H1 (cell line): Measurements from ENCODE around the gene PAQR8. TPM values are rescaled to one million over a fixed set of nuclear protein-coding genes. Genes with fewer than 3 reads are reported as not detected.

Experiments
- polyA plus RNA-seq, 7 experiments: library from polyadenylated mRNA; depleted of rRNA in 3 of 7; stranded (reverse) in 5 of 7; unstranded in 2 of 7; fragments of >200 nt in 5 of 7; fragments of 200-250 nt in 2 of 7; gene quantifications; 1 replicate in 5 of 7; 2 replicates in 1 of 7; 4 replicates in 1 of 7; pipeline versions ENCODE4 v1.2.1 to v1.2.3, GENCODE V29; 2011 to 2013; ENCODE audit warnings: missing spikeins in 2 of 7, mixed read lengths in 2 of 7
- total RNA-seq: library from RNA; stranded (reverse); fragmentation: NEBNext Ultra II Directional; extraction: Animal tissue kit (Norgen Biotek cat#: 25700); gene quantifications from 2 replicates; pipeline ENCODE4 v1.2.1, GENCODE V29; 2021
- TF ChIP-seq, protein P1 (sequence below): fragments of 300-600 bp; sonication (generic); IDR thresholded peaks from 2 replicates; pipeline ENCODE4 v1.7.1; 2012; ENCODE audit warnings: low read length, moderate library complexity, mild to moderate bottlenecking, inconsistent platforms; ENCODE audit not compliant: insufficient replicate concordance

Gene PAQR8
- total and polyA plus RNA-seq, 2 of the 8 experiments (the other 6 are each of a cell fraction or from before 2014, with no cell fraction given): 7.6 to 9.6 TPM

DNA sequence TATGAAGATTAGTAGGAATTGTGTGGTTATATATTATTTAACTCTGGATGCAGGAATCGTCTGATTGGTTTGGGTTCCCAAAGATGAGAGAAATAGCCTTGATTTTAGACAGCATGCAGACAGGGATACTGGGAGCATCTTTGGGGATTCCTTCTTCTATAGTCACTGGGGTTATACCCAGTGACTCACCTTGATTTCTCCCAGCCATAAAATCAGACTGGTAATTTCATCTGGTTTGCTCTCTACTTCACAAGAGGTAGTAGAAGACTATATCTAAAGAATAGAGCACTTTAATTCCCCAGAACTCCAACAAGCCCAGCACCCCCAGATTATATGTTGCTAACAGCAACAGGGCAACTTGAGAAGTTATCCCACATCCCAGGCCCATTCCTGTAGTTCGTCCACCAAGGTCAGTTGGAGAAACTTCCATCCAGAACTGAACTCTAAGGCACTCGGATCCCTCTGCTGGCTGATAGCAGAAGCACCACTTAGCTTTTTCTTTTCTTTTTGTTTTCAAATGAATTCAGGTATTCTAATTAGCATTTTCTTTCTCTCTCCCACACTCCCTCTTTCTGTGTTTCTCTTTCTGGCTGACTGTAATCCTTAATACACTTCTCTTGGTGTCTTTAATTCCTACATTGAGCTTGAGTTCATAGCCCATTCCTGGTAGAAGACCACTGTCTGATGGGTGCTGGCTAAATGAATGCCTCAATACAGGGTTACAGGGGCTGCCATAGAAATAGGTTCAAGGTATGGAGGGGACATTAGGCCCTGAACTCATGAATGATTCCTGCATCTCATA, 37.8 kb downstream of the PAQR8 start (continued):
- TF ChIP-seq, protein P1, sequence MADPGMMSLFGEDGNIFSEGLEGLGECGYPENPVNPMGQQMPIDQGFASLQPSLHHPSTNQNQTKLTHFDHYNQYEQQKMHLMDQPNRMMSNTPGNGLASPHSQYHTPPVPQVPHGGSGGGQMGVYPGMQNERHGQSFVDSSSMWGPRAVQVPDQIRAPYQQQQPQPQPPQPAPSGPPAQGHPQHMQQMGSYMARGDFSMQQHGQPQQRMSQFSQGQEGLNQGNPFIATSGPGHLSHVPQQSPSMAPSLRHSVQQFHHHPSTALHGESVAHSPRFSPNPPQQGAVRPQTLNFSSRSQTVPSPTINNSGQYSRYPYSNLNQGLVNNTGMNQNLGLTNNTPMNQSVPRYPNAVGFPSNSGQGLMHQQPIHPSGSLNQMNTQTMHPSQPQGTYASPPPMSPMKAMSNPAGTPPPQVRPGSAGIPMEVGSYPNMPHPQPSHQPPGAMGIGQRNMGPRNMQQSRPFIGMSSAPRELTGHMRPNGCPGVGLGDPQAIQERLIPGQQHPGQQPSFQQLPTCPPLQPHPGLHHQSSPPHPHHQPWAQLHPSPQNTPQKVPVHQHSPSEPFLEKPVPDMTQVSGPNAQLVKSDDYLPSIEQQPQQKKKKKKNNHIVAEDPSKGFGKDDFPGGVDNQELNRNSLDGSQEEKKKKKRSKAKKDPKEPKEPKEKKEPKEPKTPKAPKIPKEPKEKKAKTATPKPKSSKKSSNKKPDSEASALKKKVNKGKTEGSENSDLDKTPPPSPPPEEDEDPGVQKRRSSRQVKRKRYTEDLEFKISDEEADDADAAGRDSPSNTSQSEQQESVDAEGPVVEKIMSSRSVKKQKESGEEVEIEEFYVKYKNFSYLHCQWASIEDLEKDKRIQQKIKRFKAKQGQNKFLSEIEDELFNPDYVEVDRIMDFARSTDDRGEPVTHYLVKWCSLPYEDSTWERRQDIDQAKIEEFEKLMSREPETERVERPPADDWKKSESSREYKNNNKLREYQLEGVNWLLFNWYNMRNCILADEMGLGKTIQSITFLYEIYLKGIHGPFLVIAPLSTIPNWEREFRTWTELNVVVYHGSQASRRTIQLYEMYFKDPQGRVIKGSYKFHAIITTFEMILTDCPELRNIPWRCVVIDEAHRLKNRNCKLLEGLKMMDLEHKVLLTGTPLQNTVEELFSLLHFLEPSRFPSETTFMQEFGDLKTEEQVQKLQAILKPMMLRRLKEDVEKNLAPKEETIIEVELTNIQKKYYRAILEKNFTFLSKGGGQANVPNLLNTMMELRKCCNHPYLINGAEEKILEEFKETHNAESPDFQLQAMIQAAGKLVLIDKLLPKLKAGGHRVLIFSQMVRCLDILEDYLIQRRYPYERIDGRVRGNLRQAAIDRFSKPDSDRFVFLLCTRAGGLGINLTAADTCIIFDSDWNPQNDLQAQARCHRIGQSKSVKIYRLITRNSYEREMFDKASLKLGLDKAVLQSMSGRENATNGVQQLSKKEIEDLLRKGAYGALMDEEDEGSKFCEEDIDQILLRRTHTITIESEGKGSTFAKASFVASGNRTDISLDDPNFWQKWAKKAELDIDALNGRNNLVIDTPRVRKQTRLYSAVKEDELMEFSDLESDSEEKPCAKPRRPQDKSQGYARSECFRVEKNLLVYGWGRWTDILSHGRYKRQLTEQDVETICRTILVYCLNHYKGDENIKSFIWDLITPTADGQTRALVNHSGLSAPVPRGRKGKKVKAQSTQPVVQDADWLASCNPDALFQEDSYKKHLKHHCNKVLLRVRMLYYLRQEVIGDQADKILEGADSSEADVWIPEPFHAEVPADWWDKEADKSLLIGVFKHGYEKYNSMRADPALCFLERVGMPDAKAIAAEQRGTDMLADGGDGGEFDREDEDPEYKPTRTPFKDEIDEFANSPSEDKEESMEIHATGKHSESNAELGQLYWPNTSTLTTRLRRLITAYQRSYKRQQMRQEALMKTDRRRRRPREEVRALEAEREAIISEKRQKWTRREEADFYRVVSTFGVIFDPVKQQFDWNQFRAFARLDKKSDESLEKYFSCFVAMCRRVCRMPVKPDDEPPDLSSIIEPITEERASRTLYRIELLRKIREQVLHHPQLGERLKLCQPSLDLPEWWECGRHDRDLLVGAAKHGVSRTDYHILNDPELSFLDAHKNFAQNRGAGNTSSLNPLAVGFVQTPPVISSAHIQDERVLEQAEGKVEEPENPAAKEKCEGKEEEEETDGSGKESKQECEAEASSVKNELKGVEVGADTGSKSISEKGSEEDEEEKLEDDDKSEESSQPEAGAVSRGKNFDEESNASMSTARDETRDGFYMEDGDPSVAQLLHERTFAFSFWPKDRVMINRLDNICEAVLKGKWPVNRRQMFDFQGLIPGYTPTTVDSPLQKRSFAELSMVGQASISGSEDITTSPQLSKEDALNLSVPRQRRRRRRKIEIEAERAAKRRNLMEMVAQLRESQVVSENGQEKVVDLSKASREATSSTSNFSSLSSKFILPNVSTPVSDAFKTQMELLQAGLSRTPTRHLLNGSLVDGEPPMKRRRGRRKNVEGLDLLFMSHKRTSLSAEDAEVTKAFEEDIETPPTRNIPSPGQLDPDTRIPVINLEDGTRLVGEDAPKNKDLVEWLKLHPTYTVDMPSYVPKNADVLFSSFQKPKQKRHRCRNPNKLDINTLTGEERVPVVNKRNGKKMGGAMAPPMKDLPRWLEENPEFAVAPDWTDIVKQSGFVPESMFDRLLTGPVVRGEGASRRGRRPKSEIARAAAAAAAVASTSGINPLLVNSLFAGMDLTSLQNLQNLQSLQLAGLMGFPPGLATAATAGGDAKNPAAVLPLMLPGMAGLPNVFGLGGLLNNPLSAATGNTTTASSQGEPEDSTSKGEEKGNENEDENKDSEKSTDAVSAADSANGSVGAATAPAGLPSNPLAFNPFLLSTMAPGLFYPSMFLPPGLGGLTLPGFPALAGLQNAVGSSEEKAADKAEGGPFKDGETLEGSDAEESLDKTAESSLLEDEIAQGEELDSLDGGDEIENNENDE: no peak
